AG08395 (cell line): ENCODE results near the gene ZBTB8OS.
"Not testable (repeated sequence)": the region's sequence is repeated elsewhere in the genome, so short reads cannot be mapped to it uniquely, and the experiment has no call there.

Source experiments
- DNase-seq: peaks from one replicate; pipeline ENCODE4 v3.0.0; 2012; ENCODE audit warnings: mixed read lengths, low spot score

ZBTB8OS gene

DNA sequence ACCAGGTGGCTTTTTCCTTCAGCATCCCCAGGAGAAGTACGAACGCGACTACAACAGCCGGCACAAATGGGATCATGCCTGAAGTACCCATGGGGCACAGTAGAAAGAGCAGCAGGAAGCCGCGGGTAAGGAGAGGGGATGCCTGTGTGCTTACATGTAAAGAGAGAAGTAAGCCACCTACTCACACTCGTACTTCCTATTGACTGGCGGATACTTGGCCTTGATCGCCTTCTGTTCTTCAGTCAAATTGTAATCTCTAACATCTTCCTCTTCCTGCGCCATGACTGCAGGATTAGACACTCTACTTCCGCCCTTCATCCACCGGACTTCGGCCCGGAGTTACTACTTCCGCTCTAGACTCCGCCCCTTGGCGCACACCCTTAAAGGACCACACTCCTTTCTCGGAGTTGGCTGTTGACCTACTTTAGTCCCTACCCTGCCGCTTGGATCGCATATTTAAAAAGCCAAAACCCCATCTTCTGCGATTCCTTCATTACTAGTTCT lies at the start of gene ZBTB8OS:
ZBTB8OS (minus strand) TSS at position 303 of the 504 bp plus-strand sequence; CDS start at position 282, 21 bp downstream.
- DNase-seq = peak; percentile 94

DNA sequence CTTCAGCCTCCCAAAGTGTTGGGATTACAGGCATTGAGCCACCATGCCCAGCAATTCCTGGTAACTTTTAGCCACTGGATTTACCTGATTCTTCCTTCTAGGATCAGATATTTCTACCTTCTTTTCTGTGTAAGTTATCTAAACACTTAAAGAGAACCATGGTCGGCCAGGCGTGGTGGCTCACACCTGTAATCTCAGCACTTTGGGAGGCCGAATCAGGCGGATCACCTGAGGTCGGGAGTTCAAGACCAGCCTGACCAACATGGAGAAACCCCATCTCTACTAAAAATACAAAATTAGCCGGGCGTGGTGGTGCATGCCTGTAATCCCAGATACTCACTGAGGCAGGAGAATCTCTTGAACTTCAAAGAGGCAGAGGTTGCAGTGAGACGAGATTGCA lies 46.6 kb upstream of the ZBTB8OS start:
- DNase-seq = not testable (repeated sequence)

- DNase-seq = no peak
Observed at GRCh38 chr1:32696041-32696440, 45.7 kb upstream of the ZBTB8OS start.

DNA sequence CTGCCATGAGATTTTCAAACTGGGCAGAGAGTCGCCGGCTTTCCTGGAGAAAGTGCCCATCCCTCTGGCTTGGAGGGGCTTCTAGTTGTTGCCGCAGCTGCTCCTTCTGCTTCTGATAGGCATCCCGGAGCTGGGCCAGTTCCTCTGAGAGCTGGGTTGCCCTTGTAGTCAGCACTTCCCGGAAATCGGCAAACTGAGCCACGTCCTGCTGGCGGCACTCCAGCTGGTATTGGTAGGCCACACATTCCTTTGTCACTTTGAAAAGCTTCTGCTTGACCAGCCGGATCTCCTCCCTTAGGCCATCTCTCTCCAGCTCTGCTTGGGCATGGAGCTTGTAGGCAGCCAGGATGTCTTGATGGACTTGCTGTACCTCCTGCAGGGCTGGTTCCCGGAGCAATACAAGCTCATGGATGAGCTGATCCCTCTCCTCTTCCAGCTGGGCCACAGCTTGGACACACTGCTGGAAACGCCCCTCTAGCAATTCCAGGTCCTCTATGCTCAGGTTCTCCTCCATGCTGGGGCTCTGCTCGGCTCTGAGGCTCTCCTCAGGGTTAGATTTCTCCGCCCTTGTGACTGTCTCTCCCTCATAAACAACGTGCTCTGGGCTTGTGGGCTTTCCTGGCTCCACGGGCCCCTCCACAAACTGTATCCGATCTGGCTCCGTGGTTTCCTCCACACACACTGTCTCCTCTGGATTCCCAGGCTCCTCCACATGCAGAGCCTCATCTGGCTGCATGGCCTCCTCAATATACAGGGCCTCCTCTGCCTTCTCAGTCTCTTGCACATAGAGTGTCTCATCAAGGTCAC lies 45.0 kb upstream of the ZBTB8OS start:
- DNase-seq = peak; percentile 77

DNA sequence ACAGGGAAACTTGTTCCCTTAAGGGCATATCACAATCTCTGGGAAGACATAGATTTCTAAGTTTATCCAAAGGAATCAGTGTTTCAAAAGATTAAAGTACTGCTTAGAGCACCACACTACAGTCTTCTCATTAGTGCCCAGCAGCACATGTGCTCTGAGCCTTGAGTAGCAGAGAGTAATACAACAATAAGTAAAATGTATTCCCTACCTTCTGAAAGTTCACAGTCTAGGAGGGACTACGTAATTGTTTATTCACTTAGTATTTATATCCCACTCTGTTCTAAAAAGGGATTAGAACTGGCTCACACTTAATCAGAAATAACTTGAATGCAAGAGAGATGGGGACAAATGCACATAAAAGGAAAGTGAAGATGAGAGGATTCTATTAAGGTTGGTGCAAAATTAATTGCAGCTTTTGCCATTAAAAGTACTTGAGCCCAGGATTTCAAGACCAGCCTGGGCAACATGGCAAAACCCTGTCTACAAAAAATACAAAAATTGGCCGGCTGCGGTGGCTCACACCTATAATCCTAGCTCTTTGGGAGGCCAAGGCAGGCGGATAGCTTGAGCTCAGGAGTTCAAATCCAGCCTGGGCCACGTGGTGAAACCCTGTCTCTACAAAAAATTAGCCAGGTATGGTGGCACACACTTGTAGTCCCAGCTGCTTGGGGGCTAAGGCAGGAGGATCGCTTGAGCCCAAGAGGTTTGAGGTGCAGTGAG lies 43.3 kb upstream of the ZBTB8OS start:
- no peak for DNase-seq

DNA sequence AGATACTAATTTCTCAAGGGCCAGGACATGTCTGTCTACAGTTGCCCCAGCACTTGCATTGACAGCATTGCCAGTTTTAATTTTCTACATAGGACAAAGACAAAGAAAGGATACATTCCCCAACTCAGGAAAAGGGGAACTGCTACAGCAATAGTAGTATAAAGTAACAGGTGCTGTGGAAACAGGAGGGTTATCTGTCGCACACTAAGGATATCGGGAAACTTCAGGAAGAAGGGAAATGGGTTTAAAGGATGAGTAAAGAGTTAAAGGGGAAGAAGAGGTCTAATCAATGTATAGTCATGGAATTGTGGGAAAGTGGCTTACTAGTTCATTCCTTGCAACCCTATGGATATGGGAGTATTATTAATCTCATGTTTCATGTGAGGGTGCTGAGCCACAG lies 36.0 kb upstream of the ZBTB8OS start:
- no peak for DNase-seq

- DNase-seq = no peak
Observed at GRCh38 chr1:32685498-32685897, 35.1 kb upstream of the ZBTB8OS start.

DNA sequence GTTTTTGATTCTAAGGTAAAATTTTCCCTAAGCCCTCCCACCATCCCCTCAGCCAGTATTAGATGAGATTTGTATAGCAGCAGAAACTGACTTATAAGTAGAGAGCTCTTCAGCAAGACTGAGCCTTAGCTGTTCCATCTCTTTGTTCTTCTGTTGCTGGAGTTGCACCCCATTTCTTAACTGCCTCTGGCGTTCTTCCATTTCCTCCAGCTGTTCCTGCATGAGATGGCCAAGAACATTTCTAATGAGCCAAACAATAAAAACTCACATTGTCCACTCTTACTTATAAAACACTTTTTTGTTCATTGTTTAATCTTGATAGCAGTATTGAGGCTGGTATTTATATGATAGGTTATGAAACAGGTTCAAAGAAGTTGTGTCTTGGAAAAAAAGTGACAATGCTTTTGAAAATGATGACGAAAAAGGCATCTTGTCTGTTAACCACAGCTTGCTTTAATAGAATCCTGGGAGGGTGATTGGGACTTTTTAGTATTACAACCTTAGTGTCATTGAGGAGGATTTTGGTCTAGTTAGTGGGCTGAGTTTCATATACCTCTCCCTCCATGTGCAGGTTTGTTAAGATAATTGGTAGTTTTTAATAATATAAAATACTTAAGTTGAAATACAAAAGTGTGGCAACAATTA lies 33.9 kb upstream of the ZBTB8OS start:
- peak; percentile 25 for DNase-seq

DNA sequence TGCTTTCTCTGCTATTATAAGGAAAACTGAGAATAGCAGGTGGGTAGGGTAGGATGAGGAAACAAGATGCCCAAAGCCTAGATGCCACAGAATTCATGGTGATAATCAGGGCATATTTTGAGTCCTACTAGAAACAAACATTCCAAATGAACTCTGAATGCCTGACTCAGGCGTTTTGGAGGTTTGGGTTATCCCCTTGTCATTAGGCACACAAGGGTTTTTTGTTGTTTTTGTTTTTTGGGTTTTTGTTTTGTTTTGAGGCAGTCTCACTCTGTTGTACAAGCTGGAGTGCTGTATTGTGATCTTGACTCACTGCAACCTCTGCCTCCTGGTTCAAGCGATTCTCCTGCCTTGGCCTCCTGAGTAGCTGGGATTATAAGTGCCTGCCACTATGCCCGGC lies 33.0 kb upstream of the ZBTB8OS start:
- DNase-seq = no peak

GRCh38 chr1:32681999-32682398 lies 31.6 kb upstream of the ZBTB8OS start:
- DNase-seq = no peak

GRCh38 chr1:32681509-32681908 lies 31.2 kb upstream of the ZBTB8OS start:
- DNase-seq = no peak

- no peak for DNase-seq
Observed at GRCh38 chr1:32680642-32681041, 30.3 kb upstream of the ZBTB8OS start.

DNA sequence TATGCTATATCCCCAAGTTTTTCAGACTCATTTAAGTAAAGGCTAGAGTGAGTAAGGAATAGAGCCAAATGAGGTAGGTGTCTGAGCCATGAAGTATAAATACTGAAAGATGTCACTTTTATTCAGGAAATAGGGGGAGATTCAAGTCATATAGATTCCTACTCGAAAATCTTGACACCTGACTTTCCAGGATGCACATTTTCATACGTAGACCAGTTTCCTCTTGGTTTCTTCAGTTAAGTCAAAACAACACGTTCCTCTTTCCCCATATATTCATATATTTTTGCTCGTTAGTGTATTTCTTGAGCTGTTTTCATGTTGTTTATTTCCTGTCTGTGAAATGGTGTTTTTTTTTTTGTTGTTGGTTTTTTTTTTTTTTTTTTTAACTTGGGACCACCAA lies 29.6 kb upstream of the ZBTB8OS start:
- not testable (repeated sequence) for DNase-seq

DNA sequence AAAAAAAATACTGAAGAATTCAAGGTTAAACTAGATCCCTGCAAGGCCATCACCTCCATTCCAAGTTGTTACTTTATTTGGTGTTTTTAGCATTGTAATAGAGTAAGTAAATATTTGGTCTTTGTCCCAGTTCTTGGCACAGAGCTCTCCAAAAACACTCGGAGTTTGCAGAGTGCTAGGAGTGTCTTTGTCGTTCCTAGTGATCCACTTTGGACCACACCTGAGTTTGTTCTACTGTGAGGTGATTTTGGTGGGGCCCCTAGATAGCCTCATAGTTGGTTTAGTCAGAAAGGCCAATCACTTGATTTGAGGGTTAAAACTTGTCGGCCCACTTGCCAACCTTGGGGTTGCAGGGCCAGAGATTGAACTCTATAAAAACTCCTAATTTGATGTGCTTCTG lies 26.6 kb upstream of the ZBTB8OS start:
- no peak for DNase-seq

- DNase-seq = not testable (repeated sequence)
Observed at GRCh38 chr1:32668716-32669115, 18.4 kb upstream of the ZBTB8OS start.

DNA sequence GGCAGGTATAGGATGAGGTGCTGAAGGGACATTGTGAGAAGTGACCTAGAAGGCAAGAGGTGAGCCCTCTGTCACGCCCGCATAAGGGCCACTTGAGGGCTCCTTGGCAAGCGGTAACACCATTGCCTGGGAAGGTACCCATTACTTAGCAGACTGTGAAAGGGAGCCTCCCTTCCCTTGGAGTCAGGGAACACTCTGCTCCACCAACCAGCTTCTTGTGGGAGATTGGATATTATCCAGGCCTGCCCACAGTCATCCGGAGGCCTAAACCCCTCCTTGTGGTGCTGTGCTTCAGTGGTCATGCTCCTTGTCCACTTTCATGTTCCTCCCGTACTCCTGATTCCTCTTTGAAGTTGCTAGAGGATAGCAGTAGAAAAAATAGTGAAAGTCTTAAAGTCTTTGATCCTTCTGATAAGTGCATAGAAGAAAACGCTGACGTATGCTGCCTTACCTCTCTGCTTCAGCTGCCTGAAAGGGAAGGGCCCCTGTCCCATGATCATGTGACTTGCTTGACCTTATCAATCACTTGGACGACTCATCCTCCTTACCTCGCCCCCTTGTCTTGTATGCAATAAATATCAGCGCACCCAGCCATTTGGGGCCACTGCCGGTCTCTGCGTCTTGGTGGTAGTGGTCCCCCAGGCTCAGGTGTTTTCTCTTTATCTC lies 16.7 kb upstream of the ZBTB8OS start:
- DNase-seq = no peak

DNA sequence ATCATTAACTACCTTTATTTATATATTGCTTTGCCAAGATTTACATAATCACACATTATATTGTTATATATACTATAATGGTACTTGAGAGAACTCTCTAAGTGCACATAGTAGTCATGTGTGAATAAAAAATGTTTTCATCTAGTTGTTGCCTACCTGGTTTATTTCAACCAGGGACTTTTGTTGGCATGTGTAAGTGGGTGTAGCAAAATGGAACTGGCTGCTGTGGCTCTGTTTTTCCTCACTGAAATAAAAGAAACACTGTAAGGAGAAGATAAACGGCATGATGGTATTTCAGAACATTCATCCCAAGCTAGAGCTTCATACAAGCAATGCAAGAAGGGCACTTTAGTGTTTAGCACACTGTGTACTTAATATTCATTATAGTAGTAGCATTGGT lies 15.6 kb upstream of the ZBTB8OS start:
- DNase-seq = no peak

- no peak for DNase-seq
Observed at GRCh38 chr1:32659581-32659980, 9.2 kb upstream of the ZBTB8OS start.

DNA sequence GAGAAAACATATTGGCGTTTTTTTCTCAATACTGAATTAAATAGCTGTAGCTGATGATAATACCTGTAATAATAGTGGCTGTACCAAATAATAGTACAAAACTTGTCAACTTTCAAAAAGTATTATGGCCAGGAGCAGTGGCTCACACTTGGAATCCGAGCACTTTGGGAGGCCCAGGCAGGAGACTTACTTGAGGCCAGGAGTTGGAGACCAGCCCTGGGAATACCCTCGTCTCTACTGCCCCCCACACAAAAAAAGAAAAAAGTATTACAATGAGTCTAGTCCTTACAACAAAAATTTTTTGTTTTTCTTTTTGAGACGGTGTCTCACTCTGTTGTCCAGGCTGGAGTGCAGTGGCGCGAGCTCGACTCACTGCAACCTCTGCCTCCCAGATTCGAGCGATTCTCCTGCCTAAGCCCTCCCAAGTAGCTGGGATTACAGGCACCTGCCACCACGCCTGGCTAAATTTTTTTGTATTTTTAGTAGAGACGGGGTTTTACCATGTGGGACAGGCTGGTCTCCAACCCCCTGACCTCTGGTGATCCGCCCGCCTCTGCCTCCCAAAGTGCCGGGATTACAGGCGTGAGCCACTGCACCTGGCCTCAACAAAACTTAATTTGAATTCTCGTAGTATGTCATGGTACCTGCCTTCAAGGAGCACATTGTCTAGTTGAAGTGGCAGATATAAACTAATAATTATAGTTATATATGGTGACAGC lies 2.1 kb upstream of the ZBTB8OS start:
- no peak for DNase-seq

- no peak for DNase-seq
Observed at GRCh38 chr1:32651461-32652073, 1.2 kb upstream of the ZBTB8OS start.
